SU-DHL-6 (cell line): Measurements from ENCODE around the gene ASCL2.

ENCODE experiments used
- CTCF ChIP-seq: fragments of 200-600 bp; sonication (generic); IDR thresholded peaks from one replicate; pipeline ENCODE4 v1.5.1; 2017; ENCODE audit warnings: antibody characterized with exemption, mild to moderate bottlenecking, low read length, moderate library complexity; ENCODE audit not compliant: insufficient read depth, poor library complexity, severe bottlenecking
- EZH2phosphoT487 ChIP-seq: fragments of 200-600 bp; sonication (generic), shearing (Covaris generic); conservative IDR thresholded peaks from 2 replicates; pipeline ENCODE4 v1.6.1; 2018; ENCODE audit warnings: mild to moderate bottlenecking, antibody characterized with exemption, low read length, moderate library complexity, mixed read lengths

GRCh38 chr11:2265396-2265795 is 5.0 kb downstream of the ASCL2 start:
- no peak for TF ChIP-seq CTCF
- no peak for TF ChIP-seq EZH2phosphoT487
